Nephron progenitor cell (in vitro differentiated cells): ENCODE measurements around the gene SEMA3C.

Experiments used
- DNase-seq: peaks from one replicate; pipeline ENCODE4 v3.0.0; 2021
- H3K27ac Mint-ChIP-seq: 2 replicates; pipeline ENCODE4 v1.8.0; 2021; ENCODE audit warnings: mild to moderate bottlenecking, moderate library complexity, mixed read lengths
- H3K27me3 Mint-ChIP-seq: 2 replicates; pipeline ENCODE4 v1.8.0; 2021; ENCODE audit warnings: mild to moderate bottlenecking, low read depth, mixed read lengths; ENCODE audit not compliant: poor library complexity
- H3K36me3 Mint-ChIP-seq: 2 replicates; pipeline ENCODE4 v1.8.0; 2021; ENCODE audit warnings: low read depth, mixed read lengths
- H3K4me1 Mint-ChIP-seq: 2 replicates; pipeline ENCODE4 v1.8.0; 2021; ENCODE audit warnings: mixed read lengths
- H3K4me3 Mint-ChIP-seq: 2 replicates; pipeline ENCODE4 v1.8.0; 2021; ENCODE audit warnings: mild to moderate bottlenecking, moderate library complexity, mixed read lengths
- H3K9me3 Mint-ChIP-seq: 2 replicates; pipeline ENCODE4 v1.8.0; 2021; ENCODE audit warnings: mild to moderate bottlenecking, moderate library complexity, mixed read lengths
- TF ChIP-seq, protein P1 (sequence below): fragments of 200-600 bp; sonication (generic); IDR thresholded peaks from 2 replicates; pipeline ENCODE4 v1.5.0; 2021; ENCODE audit warnings: antibody characterized with exemption

SEMA3C gene

DNA sequence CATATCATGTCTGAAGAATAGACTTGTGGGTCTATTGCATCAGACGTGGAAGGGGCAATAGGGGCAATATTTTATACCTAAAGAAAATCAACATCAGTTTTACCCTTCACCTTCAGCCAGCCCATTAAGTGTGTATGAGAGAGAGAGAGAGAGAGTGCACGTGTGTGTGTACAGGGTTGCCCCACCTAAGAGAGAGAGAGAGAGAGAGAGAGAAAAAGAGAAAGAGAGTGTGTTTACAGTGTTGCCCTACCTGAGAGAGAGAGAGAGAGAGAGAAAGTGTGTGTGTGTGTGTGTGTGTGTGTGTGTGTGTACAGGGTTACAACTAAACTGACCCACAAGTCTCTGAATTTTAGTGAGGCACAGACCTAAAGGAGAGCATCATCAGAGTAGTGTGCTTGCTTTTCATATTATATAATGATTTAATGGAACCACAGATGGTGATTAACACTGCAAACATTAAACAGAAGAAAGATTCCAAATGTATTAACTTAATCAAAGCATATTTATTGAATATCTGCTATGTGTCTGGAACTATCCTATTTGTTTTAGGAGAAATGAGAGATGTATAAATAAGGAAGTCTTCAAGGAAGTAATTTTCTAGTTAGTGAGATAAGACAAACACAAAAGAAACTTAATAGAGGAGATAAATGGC, 213.6 kb downstream of the SEMA3C start:
- TF ChIP-seq, protein P1, sequence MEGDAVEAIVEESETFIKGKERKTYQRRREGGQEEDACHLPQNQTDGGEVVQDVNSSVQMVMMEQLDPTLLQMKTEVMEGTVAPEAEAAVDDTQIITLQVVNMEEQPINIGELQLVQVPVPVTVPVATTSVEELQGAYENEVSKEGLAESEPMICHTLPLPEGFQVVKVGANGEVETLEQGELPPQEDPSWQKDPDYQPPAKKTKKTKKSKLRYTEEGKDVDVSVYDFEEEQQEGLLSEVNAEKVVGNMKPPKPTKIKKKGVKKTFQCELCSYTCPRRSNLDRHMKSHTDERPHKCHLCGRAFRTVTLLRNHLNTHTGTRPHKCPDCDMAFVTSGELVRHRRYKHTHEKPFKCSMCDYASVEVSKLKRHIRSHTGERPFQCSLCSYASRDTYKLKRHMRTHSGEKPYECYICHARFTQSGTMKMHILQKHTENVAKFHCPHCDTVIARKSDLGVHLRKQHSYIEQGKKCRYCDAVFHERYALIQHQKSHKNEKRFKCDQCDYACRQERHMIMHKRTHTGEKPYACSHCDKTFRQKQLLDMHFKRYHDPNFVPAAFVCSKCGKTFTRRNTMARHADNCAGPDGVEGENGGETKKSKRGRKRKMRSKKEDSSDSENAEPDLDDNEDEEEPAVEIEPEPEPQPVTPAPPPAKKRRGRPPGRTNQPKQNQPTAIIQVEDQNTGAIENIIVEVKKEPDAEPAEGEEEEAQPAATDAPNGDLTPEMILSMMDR = no peak
- no peaks in the 10 kb centered on the region for H3K36me3 Mint-ChIP-seq
- H3K4me3 Mint-ChIP-seq = no peak overlapping the region
- H3K4me1 Mint-ChIP-seq = peaks cover 15% of the 10 kb centered on the region
- no peak overlapping the region for H3K27ac Mint-ChIP-seq
- no peaks in the 10 kb centered on the region for H3K9me3 Mint-ChIP-seq
- peaks cover 2% of the 10 kb centered on the region for H3K27me3 Mint-ChIP-seq
- DNase-seq = no peak

GRCh38 chr7:80703272-80703671, 215.6 kb downstream of the SEMA3C start:
- TF ChIP-seq, protein P1 = no peak

DNA sequence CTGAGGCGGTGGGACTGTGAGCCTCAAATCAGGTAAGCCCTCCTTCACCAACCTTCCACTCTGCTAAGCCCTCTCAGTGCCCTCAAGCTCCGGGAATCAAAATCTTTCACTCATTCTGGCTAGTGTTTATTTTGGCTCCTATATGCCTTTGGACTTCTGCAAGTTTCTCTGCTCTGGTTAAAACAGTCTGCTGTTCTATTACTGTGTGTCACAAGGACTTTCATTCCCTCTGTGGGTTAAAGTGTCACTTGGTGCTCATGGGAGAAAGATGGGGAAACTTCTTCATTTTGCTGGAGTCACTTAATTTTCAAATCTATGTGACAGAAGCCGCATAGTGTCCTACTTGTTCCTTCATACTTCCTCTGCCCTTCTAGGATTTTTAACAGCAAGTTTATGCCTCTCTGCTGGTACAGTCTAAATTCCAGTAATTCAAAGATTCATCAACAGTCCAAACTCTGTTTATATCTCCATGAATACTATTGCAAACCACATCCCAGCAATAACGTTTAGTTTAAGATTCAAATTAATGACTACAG, 219.1 kb downstream of the SEMA3C start:
- H3K27me3 Mint-ChIP-seq = peaks cover 3% of the 10 kb centered on the region
- H3K36me3 Mint-ChIP-seq = no peaks in the 10 kb centered on the region
- H3K4me3 Mint-ChIP-seq = no peak overlapping the region
- peaks cover 12% of the 10 kb centered on the region for H3K4me1 Mint-ChIP-seq
- DNase-seq = no peak
- TF ChIP-seq, protein P1 = no peak
- H3K9me3 Mint-ChIP-seq = peaks cover 4% of the 10 kb centered on the region
- no peak overlapping the region for H3K27ac Mint-ChIP-seq

More at GRCh38 chr7:80703272-80703671, 215.6 kb downstream of the SEMA3C start:
- Mint-ChIP-seq H3K27me3 (peaks cover under 1% of the 10 kb centered on the region), H3K4me3 (no peak overlapping the region), H3K4me1 (peaks cover 16% of the 10 kb centered on the region), H3K9me3 (no peaks in the 10 kb centered on the region), H3K27ac (no peak overlapping the region), H3K36me3 (no peaks in the 10 kb centered on the region)
- DNase-seq = no peak

- H3K9me3 Mint-ChIP-seq = peaks cover 10% of the 10 kb centered on the region
- no peaks in the 10 kb centered on the region for H3K36me3 Mint-ChIP-seq
- peaks cover 12% of the 10 kb centered on the region for H3K4me1 Mint-ChIP-seq
- DNase-seq = peak; percentile 8
- TF ChIP-seq, protein P1 = peak; percentile 74
- H3K27ac Mint-ChIP-seq = no peak overlapping the region
- peaks cover 3% of the 10 kb centered on the region for H3K27me3 Mint-ChIP-seq
- H3K4me3 Mint-ChIP-seq = no peak overlapping the region
Observed at GRCh38 chr7:80699045-80699638, 219.7 kb downstream of the SEMA3C start.
